Prostate gland (tissue), 2 donors: ENCODE results near the gene PHF23. TPM values are rescaled to one million over a fixed set of nuclear protein-coding genes. Genes with fewer than 3 reads are reported as not detected.

Experiments used
- DNase-seq: peaks from one replicate; pipeline ENCODE4 v3.0.0-alpha.2; 2019; ENCODE audit warnings: low spot score
- H3K27ac ChIP-seq, 2 donors: fragments of 200-600 bp; sonication (generic); 2 replicates each; pipeline ENCODE4 v1.5.1; 2017 to 2019
- H3K27me3 ChIP-seq: fragments of 200-600 bp; sonication (generic); replicated peaks from 2 replicates; pipeline ENCODE4 v1.5.1; 2019; ENCODE audit not compliant: insufficient read depth
- H3K36me3 ChIP-seq, 2 donors: fragments of 200-600 bp; sonication (generic); 1 replicate in 1 of 2; 2 replicates in 1 of 2; pipeline versions ENCODE4 v1.5.1 to v1.8.1; 2017 to 2019
- H3K4me1 ChIP-seq: fragments of 200-600 bp; sonication (generic); replicated peaks from 2 replicates; pipeline ENCODE4 v1.5.1; 2019
- H3K4me3 ChIP-seq, 2 donors: fragments of 200-600 bp; sonication (generic); 2 replicates each; pipeline ENCODE4 v1.5.1; 2017 to 2019
- H3K9me3 ChIP-seq: fragments of 200-600 bp; sonication (generic); 2 replicates; pipeline ENCODE4 v1.5.1; 2017
- POLR2A ChIP-seq: fragments of 450-650 bp; IDR thresholded peaks from one replicate; pipeline ENCODE4 v1.6.1; 2016; ENCODE audit warnings: antibody characterized with exemption, mild to moderate bottlenecking
- POLR2AphosphoS5 ChIP-seq: sonication (generic); formaldehyde crosslinking; IDR thresholded peaks from one replicate; pipeline ENCODE4 v1.6.1; 2017; ENCODE audit warnings: antibody characterized with exemption
- WGBS: methylation state at CpG from one replicate; pipeline ENCODE4 v1.1.5; 2018; 5-methylcytosine and 5-hydroxymethylcytosine counted together
- intact Hi-C: fragments of 100-400 bp; cut with DNase I; formaldehyde crosslinking; loops from one replicate; pipeline ENCODE4 v1.14.2; 2022
- total RNA-seq, 2 donors: library from RNA; depleted of rRNA; stranded (reverse); fragments of >200 nt; gene quantifications; one replicate each; pipeline ENCODE4 v1.1.0, GENCODE V29; 2016
- TF ChIP-seq, protein P1 (sequence below), 4 experiments: fragments of 200-600 bp in 2 of 4; fragments of 450-650 bp in 2 of 4; sonication (generic) in 2 of 4; IDR thresholded peaks; 1 replicate in 3 of 4; 2 replicates in 1 of 4; pipeline ENCODE4 v1.5.1; 2016 to 2019; ENCODE audit warnings: antibody characterized with exemption in 4 of 4, mild to moderate bottlenecking in 2 of 4, moderate library complexity in 2 of 4

Gene PHF23
- total RNA-seq, 2 donors from 2014 or later = 41.2 to 92.5 TPM

DNA sequence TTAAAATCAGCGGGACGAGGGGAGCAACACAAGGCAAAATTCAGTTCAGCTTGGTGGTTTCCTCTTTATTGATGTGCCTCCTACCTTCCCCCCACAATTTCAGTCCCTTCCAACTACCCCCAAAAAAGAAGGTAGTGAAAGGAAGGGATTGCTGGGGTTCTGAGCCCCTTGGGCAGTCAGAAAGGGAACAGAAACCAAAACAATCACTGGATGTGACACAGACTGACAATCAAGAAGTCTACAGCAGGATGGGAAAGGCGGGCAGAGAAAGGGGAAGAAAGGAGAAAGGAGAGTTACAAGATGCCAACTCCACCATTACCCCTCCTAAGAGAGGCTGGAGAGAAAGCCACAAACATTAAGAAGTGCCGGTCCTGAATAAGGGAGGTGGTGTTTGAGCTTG lies 1.1 kb upstream of the PHF23 start:
- Histone ChIP-seq H3K27ac (peak overlapping the region; percentile 98), H3K27me3 (no peaks in the 10 kb centered on the region), H3K4me3 (peak overlapping the region in 1 of 2 donors; percentile 76), H3K9me3 (no peaks in the 10 kb centered on the region), H3K36me3 (peaks cover 0 to 12% of the 10 kb centered on the region in 2 donors), H3K4me1 (peaks cover 14% of the 10 kb centered on the region)
- DNase-seq = no peak
- 64% methylated on average over 4 of the region's 4 CpGs for WGBS
- TF ChIP-seq POLR2AphosphoS5 = no peak
- TF ChIP-seq POLR2A = no peak
- TF ChIP-seq, protein P1, sequence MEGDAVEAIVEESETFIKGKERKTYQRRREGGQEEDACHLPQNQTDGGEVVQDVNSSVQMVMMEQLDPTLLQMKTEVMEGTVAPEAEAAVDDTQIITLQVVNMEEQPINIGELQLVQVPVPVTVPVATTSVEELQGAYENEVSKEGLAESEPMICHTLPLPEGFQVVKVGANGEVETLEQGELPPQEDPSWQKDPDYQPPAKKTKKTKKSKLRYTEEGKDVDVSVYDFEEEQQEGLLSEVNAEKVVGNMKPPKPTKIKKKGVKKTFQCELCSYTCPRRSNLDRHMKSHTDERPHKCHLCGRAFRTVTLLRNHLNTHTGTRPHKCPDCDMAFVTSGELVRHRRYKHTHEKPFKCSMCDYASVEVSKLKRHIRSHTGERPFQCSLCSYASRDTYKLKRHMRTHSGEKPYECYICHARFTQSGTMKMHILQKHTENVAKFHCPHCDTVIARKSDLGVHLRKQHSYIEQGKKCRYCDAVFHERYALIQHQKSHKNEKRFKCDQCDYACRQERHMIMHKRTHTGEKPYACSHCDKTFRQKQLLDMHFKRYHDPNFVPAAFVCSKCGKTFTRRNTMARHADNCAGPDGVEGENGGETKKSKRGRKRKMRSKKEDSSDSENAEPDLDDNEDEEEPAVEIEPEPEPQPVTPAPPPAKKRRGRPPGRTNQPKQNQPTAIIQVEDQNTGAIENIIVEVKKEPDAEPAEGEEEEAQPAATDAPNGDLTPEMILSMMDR (IDR thresholded peaks at IDR 0.05) = no peak
- intact Hi-C loops = no loop called here

- intact Hi-C loops = loop anchor here (10.0 kb wide), 1 partner anchor 596 kb away; the partner anchor contains the start of gene KDM6B
- no peaks in the 10 kb centered on the region for H3K9me3 ChIP-seq
- H3K27me3 ChIP-seq = no peaks in the 10 kb centered on the region
- no peak for DNase-seq
- peak overlapping the region; percentile 94 to 100 for H3K4me3 ChIP-seq
- peaks cover 0 to 10% of the 10 kb centered on the region in 2 donors for H3K36me3 ChIP-seq
- peak overlapping the region; percentile 98 to 99 for H3K27ac ChIP-seq
- under 1% methylated on average over 35 of the region's 39 CpGs for WGBS
- peaks cover 18% of the 10 kb centered on the region for H3K4me1 ChIP-seq
- TF ChIP-seq POLR2AphosphoS5 (no peak), POLR2A (no peak)
- TF ChIP-seq, protein P1 (IDR thresholded peaks at IDR 0.05) = no peak
These were observed 702 bp downstream of the PHF23 start for GRCh38 chr17:7238420-7239090.

DNA sequence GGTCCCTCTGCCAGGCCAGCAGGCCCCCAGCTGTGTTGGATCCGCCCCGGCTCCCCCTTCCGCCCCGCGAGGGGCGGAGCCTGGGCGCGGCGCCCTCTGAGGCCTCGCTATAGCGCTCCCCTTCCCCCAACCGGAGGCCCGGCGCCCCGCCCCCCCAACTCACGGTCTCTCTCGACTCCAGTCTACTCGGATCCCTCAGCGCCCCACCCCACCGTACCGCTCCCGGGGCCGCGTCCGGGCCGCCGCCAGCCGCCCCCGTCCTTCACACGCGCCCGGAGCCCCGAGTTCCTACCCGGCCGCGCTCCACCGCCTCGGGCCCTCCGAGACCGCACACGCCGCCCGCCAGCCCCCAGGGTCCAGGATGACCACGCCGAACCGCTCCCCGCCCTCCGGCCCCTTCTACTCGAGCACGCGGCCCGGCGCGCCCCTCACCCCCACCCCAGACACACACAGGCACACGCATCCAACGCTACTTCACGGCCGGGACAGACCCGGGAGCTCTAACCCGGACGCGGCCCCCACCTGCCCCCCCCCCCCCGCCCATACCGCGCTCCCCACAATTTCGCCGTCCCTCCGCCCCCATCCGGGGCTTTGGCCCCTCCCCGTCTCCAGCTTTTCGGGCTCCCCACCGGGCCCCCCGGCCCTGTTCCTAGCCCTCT lies 1.4 kb downstream of the PHF23 start:
- H3K27me3 ChIP-seq = no peaks in the 10 kb centered on the region
- WGBS = under 1% methylated on average over 42 of the region's 73 CpGs
- DNase-seq = peak; percentile 79
- intact Hi-C loops = loop anchor here (10.0 kb wide), 1 partner anchor 597 kb away; the partner anchor contains the start of gene KDM6B
- peak overlapping the region; percentile 98 to 99 for H3K27ac ChIP-seq
- TF ChIP-seq POLR2AphosphoS5 (peak; percentile 52), POLR2A (peak; percentile 16)
- TF ChIP-seq, protein P1 (IDR thresholded peaks at IDR 0.05) = no peak
- no peaks in the 10 kb centered on the region for H3K9me3 ChIP-seq
- H3K36me3 ChIP-seq = peaks cover 0 to 10% of the 10 kb centered on the region in 2 donors
- peaks cover 18% of the 10 kb centered on the region for H3K4me1 ChIP-seq
- peak overlapping the region; percentile 94 to 100 for H3K4me3 ChIP-seq

GRCh38 chr17:7237266-7237760 lies 1.9 kb downstream of the PHF23 start:
- TF ChIP-seq, protein P1 (IDR thresholded peaks at IDR 0.05) = no peak
- TF ChIP-seq POLR2A = no peak
- no peak for TF ChIP-seq POLR2AphosphoS5
- intact Hi-C loops = loop anchor here (10.0 kb wide), 1 partner anchor 597 kb away; the partner anchor contains the start of gene KDM6B
- H3K4me1 ChIP-seq = peaks cover 18% of the 10 kb centered on the region

More at GRCh38 chr17:7237266-7237760, 1.9 kb downstream of the PHF23 start:
- H3K27me3 ChIP-seq = no peaks in the 10 kb centered on the region
- H3K27ac ChIP-seq = peak overlapping the region; percentile 98 to 99
- DNase-seq = no peak
- WGBS = 17% methylated on average over 6 of the region's 6 CpGs
- peaks cover 0 to 10% of the 10 kb centered on the region in 2 donors for H3K36me3 ChIP-seq
- no peaks in the 10 kb centered on the region for H3K9me3 ChIP-seq
- H3K4me3 ChIP-seq = peak overlapping the region; percentile 94 to 100
